Sigmoid colon (tissue), 7 donors: ENCODE measurements around the gene HSD17B8. TPM values are rescaled to one million over a fixed set of nuclear protein-coding genes. Genes with fewer than 3 reads are reported as not detected.

Experiments
- DNase-seq: peaks from one replicate; pipeline ENCODE4 v3.0.0-alpha.2; 2019
- H3K27ac ChIP-seq, 4 donors: fragments of 200-600 bp; sonication (generic); one replicate each; pipeline ENCODE4 v1.5.1; 2016 to 2019; ENCODE audit warnings: mild to moderate bottlenecking in 1 of 4
- H3K27me3 ChIP-seq, 3 donors: fragments of 200-600 bp; sonication (generic); one replicate each; pipeline ENCODE4 v1.5.1; 2019; ENCODE audit warnings: mild to moderate bottlenecking in 1 of 3
- H3K36me3 ChIP-seq, 4 donors: fragments of 200-600 bp; sonication (generic); one replicate each; pipeline ENCODE4 v1.5.1; 2016 to 2019
- H3K4me1 ChIP-seq, 4 donors: fragments of 200-600 bp; sonication (generic); one replicate each; pipeline ENCODE4 v1.5.1; 2017 to 2019
- H3K4me3 ChIP-seq, 4 donors: fragments of 200-600 bp; sonication (generic); one replicate each; pipeline ENCODE4 v1.5.1; 2017 to 2019; ENCODE audit warnings: mild to moderate bottlenecking in 2 of 4, moderate library complexity in 1 of 4
- H3K9me3 ChIP-seq, 4 donors: fragments of 200-600 bp in 3 of 4; sonication (generic) in 3 of 4; one replicate each; pipeline versions ENCODE4 v1.5.1 to v1.6.1; 2013 to 2019
- EP300 ChIP-seq, 4 donors: sonication (generic); formaldehyde crosslinking; IDR thresholded peaks; one replicate each; pipeline ENCODE4 v1.6.1; 2017; ENCODE audit warnings: antibody characterized with exemption in 4 of 4
- POLR2A ChIP-seq, 2 donors: fragments of 450-650 bp; IDR thresholded peaks; one replicate each; pipeline ENCODE4 v1.6.1; 2016; ENCODE audit warnings: antibody characterized with exemption in 2 of 2, mild to moderate bottlenecking in 2 of 2, moderate library complexity in 2 of 2
- POLR2AphosphoS5 ChIP-seq, 4 donors: sonication (generic); formaldehyde crosslinking; IDR thresholded peaks; one replicate each; pipeline ENCODE4 v1.6.1; 2017; ENCODE audit warnings: antibody characterized with exemption in 4 of 4
- WGBS, 2 donors: extraction: QIAGEN DNeasy Blood & Tissue Kit; methylation state at CpG; one replicate each; pipeline ENCODE4 v1.1.7; 2013; 5-methylcytosine and 5-hydroxymethylcytosine counted together
- intact Hi-C: fragments of 100-400 bp; cut with DNase I; formaldehyde crosslinking; loops from one replicate; pipeline ENCODE4 v1.15.1; 2023
- polyA plus RNA-seq, 3 donors: library from polyadenylated mRNA; stranded (reverse); fragments of 200-250 nt; gene quantifications; one replicate each; pipeline ENCODE4 v1.2.3, GENCODE V29; 2013
- total RNA-seq, 4 donors: library from RNA; depleted of rRNA; stranded (reverse); fragments of >200 nt; gene quantifications; one replicate each; pipeline ENCODE4 v1.1.0, GENCODE V29; 2016
- TF ChIP-seq, protein P1 (sequence below), 4 experiments: fragments of 450-650 bp in 3 of 4; fragments of 200-600 bp in 1 of 4; IDR thresholded peaks; one replicate each; pipeline ENCODE4 v1.5.1; 2016 to 2019; ENCODE audit warnings: antibody characterized with exemption in 4 of 4, mild to moderate bottlenecking in 3 of 4, moderate library complexity in 2 of 4
- donor health status: healthy with polysubstance abuse.
- donor health status: Bipolar disorder and iron deficiency.
- donor health status: healthy.

Gene HSD17B8
- total and polyA plus RNA-seq, 7 donors, result 17.3 to 27.3 (median 19.0) TPM; not detected in 1

DNA sequence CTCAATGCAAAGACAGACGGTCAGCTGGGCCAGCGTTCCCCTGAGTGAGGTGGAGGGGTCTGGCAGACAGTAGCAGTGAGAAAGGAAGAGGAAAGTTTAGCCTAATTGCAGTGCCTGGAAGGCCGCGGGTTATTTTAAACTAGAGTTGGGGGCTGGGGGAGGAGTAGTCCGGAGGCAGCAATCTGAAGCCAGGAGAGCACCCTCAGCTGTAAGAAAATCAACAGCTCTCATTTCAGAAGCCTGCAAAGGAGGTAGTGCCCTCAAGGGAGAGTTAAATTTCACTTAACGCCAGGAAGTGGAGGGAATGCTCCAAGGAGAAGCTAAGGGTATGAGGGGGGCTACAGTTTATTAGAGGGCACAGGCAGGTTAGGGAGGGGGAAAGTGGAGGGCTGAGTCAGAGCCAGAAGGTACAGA, 30.8 kb downstream of the HSD17B8 start:
- Histone ChIP-seq H3K4me3 (no peak overlapping the region), H3K36me3 (no peaks in the 10 kb centered on the region), H3K4me1 (no peaks in the 10 kb centered on the region), H3K27ac (no peak overlapping the region), H3K9me3 (no peaks in the 10 kb centered on the region), H3K27me3 (peaks cover 0 to 30% (median 8%) of the 10 kb centered on the region in 3 donors)
- TF ChIP-seq POLR2AphosphoS5 (IDR thresholded peaks at IDR 0.05) (no peak), EP300 (IDR thresholded peaks at IDR 0.05) (no peak), POLR2A (IDR thresholded peaks at IDR 0.05) (no peak)
- TF ChIP-seq, protein P1, sequence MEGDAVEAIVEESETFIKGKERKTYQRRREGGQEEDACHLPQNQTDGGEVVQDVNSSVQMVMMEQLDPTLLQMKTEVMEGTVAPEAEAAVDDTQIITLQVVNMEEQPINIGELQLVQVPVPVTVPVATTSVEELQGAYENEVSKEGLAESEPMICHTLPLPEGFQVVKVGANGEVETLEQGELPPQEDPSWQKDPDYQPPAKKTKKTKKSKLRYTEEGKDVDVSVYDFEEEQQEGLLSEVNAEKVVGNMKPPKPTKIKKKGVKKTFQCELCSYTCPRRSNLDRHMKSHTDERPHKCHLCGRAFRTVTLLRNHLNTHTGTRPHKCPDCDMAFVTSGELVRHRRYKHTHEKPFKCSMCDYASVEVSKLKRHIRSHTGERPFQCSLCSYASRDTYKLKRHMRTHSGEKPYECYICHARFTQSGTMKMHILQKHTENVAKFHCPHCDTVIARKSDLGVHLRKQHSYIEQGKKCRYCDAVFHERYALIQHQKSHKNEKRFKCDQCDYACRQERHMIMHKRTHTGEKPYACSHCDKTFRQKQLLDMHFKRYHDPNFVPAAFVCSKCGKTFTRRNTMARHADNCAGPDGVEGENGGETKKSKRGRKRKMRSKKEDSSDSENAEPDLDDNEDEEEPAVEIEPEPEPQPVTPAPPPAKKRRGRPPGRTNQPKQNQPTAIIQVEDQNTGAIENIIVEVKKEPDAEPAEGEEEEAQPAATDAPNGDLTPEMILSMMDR (IDR thresholded peaks at IDR 0.05), result no peak
- no peak for DNase-seq
- 31 to 34% methylated on average over 6 of the region's 6 CpGs for WGBS, 2 donors
- intact Hi-C loops, result no loop called here

DNA sequence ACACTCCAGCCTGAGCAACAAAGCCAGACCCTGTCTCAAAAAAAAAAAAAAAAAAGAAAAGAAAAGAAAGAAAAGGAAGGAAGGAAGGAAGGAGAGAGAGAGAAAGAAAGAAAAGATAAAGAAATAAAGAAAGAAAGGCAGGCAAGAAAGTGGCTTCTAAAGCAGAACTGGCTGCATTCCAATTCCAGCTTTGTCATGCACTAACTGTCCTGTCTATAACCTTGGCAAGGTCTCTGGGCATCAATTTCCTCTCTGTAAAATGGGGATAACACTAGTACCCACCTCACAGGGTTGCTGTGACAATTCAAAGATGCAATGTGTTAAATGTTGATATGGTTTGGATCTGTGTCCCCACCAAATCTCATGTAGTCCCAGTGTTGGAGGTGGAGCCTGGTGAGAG, 31.9 kb downstream of the HSD17B8 start:
- H3K36me3 ChIP-seq, result no peaks in the 10 kb centered on the region
- no peak overlapping the region for H3K27ac ChIP-seq
- H3K4me3 ChIP-seq, result no peak overlapping the region
- TF ChIP-seq EP300 (IDR thresholded peaks at IDR 0.05) (no peak), POLR2A (IDR thresholded peaks at IDR 0.05) (no peak), POLR2AphosphoS5 (IDR thresholded peaks at IDR 0.05) (no peak)
- TF ChIP-seq, protein P1 (IDR thresholded peaks at IDR 0.05), result no peak
- H3K27me3 ChIP-seq, result peaks cover 0 to 30% (median 8%) of the 10 kb centered on the region in 3 donors
- H3K9me3 ChIP-seq, result no peaks in the 10 kb centered on the region
- intact Hi-C loops, result no loop called here
- no peak for DNase-seq
- H3K4me1 ChIP-seq, result no peaks in the 10 kb centered on the region

DNA sequence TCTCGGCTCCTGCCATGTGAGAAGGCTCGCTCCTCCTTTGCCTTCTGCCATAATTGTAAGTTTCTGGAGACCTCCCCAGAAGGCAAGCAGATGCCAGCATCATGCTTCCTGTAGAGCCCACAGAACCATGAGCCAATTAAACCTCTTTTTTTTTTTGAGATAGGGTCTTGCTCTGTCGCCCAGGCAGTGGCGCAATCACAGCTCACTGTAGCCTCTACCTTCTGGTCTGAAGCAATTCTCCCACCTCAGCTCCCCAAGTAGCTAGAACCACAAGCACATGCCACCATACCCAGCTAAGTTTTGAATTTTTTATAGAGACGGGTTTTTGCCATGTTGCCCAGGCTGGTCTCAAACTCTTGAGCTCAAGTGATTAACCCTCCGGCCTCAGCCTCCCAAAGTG, 32.4 kb downstream of the HSD17B8 start:
- Histone ChIP-seq H3K27me3 (peaks cover 0 to 30% (median 8%) of the 10 kb centered on the region in 3 donors), H3K27ac (no peak overlapping the region), H3K4me1 (no peaks in the 10 kb centered on the region), H3K9me3 (no peaks in the 10 kb centered on the region), H3K36me3 (no peaks in the 10 kb centered on the region), H3K4me3 (no peak overlapping the region)
- WGBS, 2 donors, result 86 to 96% methylated on average over 6 of the region's 6 CpGs
- intact Hi-C loops, result no loop called here
- no peak for DNase-seq
- TF ChIP-seq EP300 (IDR thresholded peaks at IDR 0.05) (no peak), POLR2A (IDR thresholded peaks at IDR 0.05) (no peak), POLR2AphosphoS5 (IDR thresholded peaks at IDR 0.05) (no peak)
- TF ChIP-seq, protein P1 (IDR thresholded peaks at IDR 0.05), result no peak

DNA sequence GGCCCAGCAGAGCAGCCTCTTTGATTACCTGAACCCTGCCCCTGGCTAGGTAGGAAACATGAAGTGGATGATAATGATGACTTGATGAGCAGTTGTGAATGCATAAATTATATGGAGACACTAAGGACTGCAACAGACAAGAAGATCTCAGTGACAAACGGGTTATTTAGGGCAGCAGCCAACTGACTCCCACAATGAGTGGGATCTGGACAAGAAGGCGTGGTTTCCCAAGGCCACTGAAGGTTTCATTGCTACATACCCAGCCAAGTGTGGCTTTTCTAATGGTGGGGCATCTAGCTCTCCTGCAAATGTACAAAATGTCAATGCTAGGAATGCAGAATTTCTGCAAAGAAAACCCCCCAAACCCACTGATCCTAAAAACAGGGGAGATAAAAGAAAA, 33.3 kb downstream of the HSD17B8 start:
- no peaks in the 10 kb centered on the region for H3K4me1 ChIP-seq
- H3K4me3 ChIP-seq, result no peak overlapping the region
- peaks cover 0 to 30% (median 8%) of the 10 kb centered on the region in 3 donors for H3K27me3 ChIP-seq
- TF ChIP-seq POLR2AphosphoS5 (IDR thresholded peaks at IDR 0.05), result no peak
- TF ChIP-seq, protein P1 (IDR thresholded peaks at IDR 0.05), result no peak
- no peak for TF ChIP-seq POLR2A (IDR thresholded peaks at IDR 0.05)
- TF ChIP-seq EP300 (IDR thresholded peaks at IDR 0.05), result no peak
- intact Hi-C loops, result no loop called here
- H3K36me3 ChIP-seq, result no peaks in the 10 kb centered on the region
- WGBS, 2 donors, result 52 to 60% methylated on average over 2 of the region's 2 CpGs
- H3K27ac ChIP-seq, result no peak overlapping the region
- H3K9me3 ChIP-seq, result no peaks in the 10 kb centered on the region
- DNase-seq, result peak; percentile 13

DNA sequence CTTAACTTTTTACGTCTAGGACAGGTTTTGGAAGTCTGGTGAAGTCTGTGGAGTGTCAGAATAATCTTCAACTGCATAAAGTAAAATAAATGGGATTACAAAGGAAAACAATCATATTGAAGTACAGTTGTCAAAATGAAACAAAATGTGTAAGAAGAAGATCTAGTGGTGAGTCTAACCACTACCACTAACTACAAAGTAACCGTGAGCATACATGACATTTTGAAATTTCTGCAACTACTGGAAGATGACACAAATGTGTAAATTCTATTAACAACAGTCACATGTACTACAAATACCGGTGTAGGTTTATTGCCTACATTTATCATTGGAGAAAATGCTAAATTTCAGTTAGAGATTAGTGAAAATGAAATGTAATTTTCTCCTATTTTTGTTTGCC, 37.5 kb downstream of the HSD17B8 start:
- no peaks in the 10 kb centered on the region for H3K4me1 ChIP-seq
- H3K27me3 ChIP-seq, result peaks cover 0 to 5% (median 0%) of the 10 kb centered on the region in 3 donors
- whole genome bisulfite sequencing, 2 donors, result 50 to 59% methylated on average over 3 of the region's 3 CpGs
- TF ChIP-seq POLR2AphosphoS5 (IDR thresholded peaks at IDR 0.05) (no peak), EP300 (IDR thresholded peaks at IDR 0.05) (no peak), POLR2A (IDR thresholded peaks at IDR 0.05) (no peak)
- TF ChIP-seq, protein P1 (IDR thresholded peaks at IDR 0.05), result no peak
- no peaks in the 10 kb centered on the region for H3K9me3 ChIP-seq
- intact Hi-C loops, result no loop called here
- H3K4me3 ChIP-seq, result no peak overlapping the region
- no peak for DNase-seq
- H3K36me3 ChIP-seq, result no peaks in the 10 kb centered on the region
- H3K27ac ChIP-seq, result no peak overlapping the region
